Activated CD8-positive, alpha-beta memory T cell treated with anti-CD3 and anti-CD28 coated beads, Interleukin-2, amount 50 U/mL, for 48 hours (primary cell): Measurements from ENCODE around the gene NAXD.
"Not testable (repeated sequence)": the region's sequence is repeated elsewhere in the genome, so short reads cannot be mapped to it uniquely, and the experiment has no call there.

Source experiments
- DNase-seq: peaks from one replicate; pipeline ENCODE4 v3.0.0-alpha.2; 2020

NAXD gene

DNA sequence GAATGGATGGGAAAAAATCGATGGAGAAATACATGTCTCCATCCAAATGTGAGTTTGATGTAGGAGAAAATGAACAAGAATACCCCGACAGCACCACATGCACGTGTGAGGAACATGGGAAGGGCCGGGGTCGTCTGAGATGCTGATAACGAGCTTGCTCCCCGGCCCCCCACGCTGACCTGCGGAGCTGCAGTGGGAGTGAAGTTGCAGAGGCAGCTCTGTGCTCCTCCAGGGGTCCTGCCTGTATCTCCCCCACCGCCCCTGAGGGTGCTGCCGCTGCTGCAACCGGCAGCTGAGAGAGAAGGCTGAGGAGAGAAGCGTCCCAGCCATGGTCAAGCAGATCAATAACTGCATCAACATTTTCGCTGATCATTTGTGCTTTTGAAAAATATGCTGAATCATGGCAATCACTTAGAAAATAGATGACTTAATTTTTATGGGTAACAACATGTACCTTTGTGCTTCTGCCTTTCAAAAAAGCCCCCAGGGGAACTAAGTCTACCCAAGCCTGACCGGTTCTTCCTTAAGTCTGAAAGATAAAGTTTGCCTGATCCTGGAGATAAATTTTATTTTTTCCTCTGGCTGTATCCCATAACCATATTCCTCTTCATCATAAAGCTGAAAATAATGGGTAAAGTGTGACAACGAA is 18.2 kb upstream of the NAXD start:
- DNase-seq = no peak

DNA sequence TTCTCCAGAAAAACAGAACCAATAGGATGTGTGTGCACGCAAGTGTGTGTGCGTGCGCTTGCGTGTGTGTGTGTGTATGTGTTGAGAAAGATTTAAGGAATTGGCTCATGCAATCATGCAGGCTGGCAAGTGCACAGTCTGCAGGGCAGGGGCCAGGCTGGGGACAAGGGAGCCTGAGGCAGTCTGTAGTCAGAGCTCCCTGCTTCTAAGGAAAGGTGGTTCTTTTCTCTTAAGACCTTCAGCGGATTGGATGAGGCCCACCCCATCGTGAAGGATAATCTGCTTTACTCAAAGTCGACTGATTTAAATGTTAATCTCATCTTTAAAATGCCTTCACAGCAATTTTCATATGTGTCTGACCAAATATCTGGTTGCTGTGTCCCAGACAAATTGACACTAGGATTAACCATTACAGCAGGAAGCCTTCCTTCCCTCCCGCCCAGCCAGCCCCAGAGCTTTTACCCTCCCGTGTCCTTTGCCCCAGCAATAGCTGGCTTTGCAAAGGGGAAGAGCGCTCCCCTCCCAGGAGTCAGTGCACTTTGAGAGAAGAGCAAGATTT is 15.0 kb upstream of the NAXD start:
- no peak for DNase-seq

DNA sequence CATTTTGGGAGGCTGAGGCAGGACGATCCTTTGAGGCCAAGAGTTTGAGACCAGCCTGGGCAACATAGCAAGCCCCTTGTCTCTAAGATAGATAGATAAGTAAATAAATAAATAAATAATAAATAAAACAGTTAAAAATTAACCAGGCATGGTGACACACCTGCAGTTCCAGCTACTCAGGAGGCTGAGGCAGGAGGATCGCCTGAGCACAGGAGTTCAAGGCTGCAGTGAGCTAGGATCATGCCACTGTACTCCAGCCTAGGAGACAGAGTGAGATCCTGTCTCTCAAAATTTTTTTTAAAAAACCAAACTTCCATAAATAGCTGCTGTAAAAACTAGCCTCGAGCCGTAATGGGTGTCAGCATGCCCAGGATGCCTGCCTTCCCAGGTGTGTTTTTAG is 14.4 kb upstream of the NAXD start:
- DNase-seq = no peak

DNA sequence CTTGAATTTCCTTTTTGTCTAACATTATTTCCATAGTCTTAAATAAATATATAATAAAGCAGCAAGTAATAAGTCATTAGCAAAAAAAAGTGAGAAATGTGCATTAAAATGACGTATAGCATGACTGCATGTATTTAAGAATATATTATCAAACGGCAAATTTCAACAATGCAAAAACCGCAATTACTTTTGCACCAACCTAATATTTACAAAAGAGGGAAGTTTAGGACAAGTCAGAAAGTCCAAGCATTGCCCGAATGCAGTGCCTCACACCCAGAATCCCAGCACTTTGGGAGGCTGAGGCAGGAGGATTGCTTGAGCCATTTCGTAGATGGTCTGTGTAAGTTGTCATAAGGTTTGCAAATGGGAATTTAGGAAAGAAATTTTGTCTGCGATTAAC is 10.2 kb upstream of the NAXD start:
- DNase-seq = no peak

DNA sequence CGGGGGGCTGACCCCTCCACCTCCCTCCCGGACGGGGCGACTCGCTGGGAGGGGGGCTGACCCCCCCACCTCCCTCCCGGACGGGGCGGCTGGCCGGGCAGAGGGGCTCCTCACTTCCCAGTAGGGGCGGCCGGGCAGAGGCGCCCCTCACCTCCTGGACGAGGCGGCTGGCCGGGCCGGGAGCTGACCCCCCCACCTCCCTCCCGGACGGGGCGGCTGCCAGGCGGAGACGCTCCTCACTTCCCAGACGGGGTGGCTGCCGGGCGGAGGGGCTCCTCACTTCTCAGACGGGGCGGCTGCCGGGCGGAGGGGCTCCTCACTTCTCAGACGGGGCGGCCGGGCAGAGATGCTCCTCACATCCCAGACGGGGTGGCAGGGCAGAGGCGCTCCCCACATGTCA is 9.1 kb upstream of the NAXD start:
- DNase-seq = not testable (repeated sequence)

DNA sequence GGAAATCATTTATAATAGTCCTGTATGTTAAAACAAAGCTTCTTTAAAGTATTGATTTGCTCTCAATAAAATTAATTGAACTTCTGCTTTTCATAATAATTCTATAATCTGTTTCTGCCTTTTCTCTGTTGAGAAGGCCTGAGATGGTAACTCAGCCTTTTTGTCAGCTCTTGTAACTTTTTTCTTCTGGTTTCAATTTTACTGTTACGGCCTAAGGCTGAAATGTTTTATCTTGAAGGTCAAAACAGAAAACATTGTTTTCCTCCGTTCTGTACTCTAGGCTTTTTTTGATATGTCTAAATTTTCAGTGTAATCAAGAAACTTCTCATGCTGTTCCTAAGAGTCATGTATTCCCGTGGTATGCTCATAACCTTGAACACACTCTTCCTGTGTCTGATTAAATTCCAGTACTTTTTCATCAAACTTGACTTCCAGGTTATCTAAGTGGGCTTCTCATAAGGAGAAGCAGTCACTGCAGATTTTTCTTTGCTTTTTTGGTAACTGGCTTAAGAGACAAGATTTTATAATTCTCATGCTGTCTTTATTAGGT is 7.6 kb upstream of the NAXD start:
- no peak for DNase-seq

DNA sequence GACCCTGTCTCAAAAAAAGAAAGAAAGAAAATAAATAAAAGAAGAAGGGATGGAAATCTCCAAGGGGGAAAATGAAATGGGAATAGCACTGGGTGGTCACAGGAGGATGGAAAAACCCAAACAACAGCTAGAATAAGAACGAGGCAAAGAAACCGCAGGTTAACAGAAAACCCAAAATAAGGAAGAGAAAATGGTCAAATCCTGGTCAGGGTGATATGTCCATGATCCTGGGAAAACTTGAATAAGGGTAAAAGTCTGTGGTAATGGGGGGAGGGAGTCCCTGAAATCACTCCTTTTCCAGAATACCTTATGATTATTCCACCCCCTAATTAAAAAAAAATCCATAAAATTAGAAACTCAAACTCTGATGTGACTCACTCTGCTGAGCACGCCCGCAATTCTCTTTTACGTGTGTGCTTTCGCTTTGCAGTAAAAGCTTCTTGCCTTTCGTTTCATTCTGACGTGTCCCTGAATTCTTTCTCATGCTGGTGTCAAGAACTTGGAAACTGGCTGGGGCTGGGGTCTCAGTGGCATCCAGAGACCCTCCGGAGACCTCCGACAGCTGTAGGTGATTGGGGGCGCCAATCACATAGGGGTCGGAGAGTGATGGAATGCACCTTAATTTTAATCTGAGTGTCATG is 4.3 kb upstream of the NAXD start:
- DNase-seq = no peak

DNA sequence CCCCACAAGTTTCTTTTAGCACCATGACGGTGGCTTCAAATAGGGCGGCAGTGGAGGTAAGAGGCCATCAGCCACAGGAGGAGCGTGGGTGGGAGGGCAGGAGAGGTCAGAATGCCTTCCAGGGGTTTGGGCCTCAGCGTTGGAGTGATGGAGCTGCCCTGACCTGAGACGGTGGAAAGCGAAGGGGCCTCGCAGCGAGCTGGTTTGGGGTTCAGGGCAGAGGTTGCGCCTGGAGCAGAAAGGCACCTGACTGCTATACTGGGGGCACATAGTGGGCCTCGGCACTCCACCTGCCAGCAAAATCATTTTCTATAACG is 382 bp upstream of the NAXD start:
- DNase-seq = no peak

DNA sequence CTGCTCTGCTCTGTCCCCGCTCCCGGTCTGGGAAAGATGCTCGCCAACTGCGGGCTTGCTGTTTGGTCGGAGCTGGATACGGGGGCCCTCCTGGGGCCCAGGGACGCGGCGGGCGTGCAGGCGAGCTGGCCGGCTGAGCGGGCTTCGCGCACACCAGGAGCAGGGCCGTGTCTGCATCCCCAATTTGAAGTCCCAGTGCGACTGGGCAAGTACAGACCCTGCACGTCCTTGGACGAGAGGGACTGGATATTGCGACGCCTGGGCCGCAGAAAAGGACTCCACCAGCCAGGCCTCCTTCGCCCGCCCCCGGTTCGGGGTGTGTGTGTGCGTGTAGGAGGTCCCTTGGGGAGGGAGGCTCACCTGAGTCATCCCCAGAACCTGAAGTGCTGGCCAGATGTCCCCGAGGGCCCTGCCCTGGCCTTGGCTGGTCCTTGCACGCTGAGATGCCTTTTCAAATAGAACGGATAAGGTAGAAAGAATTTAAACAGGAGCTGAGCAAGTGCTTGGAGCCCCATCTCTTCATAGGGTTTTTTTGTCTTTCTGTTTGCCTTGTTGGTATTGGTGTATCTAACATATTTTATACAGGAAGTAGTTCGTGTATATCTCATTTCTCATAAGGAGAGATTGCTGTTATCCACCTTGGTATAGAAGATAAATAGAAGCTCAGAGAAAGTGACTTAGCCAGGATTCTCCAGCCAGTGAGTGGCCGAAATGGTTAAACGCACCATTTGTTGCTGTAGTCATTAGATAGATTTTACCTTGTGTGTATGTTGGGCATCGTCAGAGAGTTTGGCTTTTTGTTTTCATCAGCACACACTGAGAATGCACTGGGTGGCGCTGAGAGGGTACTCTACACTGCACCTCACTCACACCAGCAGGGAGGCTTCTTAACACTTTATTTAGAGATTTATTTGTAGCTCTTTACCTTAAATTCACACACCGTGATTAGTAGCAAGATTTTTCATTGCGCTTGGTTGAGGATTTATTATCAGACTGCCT is 1.1 kb downstream of the NAXD start:
- peak; percentile 69 for DNase-seq

DNA sequence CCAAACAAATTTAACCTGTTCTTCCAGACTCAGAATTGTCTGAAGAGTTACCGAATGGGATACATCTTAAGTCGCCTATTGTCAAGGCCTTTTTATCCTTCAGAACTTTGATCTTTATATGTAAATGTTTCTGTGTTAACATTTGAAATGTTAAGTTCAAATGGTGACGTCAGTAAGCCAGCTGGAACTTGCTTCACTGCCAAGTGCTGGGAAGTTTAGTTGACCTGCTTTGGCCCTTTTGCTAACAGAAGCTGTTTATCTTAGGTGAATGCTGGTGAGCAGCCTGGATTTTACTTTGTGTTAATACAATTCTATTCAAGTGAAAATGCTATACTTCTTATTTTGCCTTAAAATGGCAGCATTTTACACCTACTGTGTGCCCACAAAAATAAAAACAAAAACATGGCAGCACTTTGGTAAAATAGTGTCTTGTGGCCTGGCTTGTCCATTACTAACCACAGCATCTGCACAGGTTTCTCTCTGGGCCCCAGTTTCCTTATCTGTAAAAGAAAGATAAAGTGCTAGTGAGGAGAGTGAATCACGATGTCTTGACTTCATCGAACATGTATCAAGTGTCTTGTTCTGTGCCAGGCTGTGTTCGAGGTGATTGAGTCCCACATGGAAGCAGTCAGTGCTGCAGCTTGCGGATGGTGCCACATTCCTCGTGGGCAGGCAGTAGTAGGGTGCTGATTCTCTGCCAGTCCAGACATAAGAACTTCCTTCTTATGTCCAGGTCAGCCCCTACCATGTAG is 2.2 kb downstream of the NAXD start:
- no peak for DNase-seq

DNA sequence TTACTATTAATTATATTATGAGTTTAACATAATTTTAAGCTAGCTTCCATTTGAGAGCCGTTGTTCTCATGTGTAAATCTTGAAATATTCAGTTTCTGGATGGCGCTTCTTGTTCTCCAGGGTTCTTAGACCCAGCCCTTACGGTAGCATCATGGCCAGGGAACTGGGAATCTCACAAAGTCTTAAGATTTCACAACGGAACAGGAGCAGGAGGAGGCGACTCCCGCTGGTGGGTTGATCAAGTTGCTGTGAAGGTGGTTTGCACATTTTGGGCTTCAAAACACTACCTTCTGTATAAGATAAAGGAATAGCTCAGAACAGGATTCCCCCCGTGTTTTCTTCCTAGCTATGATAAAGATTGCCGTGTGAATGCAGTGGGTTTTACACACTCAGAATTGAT is 2.8 kb downstream of the NAXD start:
- DNase-seq = no peak

DNA sequence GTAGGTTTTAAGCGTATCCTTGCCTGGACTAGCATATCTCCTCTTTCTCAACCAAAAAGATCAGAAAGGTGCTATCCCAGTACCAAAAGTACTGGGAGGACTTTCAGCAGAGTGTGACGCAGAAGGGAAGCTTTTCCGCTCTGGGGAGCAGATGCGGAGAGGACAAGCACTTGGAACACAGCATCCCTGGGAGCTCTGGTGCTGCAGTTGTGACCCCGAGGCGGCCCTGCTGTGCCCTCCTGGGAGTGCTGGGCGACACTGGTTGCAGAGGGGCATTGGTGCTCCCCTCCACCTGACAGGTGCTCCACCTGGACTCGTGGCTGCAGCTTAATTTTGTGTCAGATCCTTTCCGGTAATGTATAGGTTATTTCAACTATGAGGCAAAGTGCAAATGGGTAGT is 3.4 kb downstream of the NAXD start:
- DNase-seq = no peak

DNA sequence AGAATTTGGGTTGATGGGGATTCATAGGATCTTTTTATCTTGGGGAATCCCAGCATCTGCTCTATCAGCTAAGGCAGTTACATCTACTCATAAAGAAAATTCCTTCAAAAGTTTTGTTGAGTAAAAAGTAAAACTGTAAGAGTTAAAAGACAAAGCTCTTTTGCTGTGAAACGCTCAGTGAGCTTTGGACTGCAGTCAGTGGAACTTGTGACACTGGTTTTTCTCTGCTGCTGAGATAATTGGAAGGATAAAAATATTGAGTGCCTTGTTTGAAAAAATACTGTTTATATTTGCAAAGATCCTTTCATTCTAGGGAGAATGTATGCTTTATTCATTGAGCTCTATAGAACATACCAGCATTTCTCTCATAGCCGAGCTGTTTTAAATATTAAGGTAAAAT is 5.3 kb downstream of the NAXD start:
- DNase-seq = no peak

DNA sequence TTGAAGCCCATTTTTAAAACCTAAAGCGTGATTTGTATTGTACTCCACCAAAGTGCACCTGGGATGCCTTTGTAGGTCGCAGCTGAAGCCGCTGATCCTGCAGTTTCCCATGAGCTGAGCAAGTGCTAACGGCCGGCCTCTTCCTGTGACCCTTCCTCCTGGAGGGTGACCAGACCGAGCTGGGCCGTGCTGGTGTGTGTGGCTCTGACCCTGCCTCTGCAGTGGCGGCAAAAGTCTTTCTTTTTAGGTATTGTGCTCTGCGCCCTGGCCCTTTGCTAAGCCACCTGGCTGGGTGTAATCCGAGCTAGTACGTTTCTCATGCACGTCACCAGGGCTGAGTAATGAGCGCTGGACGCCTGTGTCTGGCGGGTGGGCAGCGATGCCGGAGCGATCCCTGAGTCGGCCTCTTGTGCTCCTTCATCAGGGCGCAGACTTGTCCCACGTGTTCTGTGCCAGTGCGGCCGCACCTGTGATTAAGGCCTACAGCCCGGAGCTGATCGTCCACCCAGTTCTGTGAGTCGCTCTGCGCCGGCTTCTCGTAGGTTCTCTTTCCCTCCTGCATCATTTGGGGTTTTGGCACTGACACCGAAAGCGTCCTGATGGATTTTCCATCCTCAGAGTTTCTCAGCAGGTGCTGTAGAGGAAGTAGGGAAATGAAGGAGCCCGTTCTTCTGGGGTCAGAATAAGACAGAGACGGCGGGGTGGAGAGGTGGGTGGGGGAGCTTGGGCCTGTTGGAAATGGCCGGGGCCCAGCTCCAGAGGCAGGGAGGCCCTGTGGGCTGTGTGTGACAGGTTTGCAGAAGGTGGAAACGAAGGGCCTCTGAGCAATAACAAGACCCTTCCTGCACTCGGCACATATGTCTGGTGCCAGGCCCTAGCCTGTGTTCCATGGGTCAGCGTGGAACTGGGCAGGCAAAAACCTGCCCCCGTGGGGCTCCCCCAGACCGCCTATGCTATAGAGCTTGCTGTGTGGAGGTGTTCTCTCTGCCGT is 9.7 kb downstream of the NAXD start:
- no peak for DNase-seq

DNA sequence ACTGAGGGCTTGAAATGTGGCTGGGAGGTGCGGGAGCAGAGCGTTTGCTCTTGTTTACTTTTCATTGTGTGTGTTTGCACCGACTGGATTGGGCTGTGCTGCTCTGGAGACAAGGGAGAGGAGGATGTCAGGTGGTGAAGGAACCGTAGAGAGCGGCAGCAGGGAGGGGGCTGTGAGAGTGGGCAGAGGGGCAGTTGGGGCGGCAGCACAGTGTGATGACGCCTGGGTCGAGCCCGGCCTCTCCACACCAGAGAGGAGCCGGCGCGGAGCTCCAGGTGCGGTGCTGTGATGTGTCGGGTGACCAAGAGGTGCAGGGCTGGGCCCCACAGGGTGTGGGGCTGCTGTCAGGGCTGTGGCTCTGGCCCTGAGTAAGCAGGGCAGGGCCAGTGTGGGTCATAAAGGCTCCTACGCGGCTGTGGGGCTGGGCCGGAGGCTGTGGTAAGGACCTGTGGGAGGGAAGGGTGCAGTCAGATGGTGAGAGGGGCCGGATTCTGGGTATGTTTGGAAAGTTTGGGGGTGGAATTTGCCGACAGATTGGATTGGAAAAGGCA is 10.5 kb downstream of the NAXD start:
- DNase-seq = no peak

DNA sequence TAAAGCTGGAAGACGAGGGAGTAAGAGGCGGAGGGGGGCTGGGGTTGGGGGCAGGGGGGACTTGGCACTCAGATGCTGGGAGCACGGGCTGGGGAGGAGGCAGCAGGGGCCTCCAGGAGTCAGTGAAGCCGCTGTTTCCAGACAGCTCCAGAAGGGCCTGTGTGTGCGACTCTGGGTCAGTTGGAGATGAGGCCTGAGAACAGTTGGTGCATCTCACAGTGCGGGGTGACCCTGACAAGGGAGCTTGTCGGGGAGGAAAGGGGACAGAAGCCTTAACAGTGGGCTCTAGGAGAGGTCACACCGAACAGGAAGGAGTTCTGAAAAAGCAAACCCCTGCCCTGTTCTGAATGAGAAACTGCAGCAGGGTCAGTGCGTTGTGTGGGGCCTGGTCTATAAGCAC is 11.2 kb downstream of the NAXD start:
- DNase-seq = no peak

DNA sequence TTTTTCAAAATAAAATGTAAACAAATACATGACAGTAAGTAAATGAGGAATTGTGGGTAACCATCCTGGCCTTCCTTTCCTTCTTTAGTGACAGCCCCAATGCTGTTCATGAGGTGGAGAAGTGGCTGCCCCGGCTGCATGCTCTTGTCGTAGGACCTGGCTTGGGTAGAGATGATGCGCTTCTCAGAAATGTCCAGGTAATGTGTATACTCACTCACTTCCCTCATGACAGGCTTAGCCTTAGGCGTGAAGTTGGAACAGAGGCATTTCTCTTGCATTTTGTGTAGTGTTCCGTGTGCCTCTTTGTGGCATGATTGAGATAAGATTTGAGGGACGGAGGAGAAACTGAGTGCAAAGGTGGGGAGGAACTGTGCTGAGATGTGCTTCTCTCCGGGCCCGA is 12.0 kb downstream of the NAXD start:
- no peak for DNase-seq

DNA sequence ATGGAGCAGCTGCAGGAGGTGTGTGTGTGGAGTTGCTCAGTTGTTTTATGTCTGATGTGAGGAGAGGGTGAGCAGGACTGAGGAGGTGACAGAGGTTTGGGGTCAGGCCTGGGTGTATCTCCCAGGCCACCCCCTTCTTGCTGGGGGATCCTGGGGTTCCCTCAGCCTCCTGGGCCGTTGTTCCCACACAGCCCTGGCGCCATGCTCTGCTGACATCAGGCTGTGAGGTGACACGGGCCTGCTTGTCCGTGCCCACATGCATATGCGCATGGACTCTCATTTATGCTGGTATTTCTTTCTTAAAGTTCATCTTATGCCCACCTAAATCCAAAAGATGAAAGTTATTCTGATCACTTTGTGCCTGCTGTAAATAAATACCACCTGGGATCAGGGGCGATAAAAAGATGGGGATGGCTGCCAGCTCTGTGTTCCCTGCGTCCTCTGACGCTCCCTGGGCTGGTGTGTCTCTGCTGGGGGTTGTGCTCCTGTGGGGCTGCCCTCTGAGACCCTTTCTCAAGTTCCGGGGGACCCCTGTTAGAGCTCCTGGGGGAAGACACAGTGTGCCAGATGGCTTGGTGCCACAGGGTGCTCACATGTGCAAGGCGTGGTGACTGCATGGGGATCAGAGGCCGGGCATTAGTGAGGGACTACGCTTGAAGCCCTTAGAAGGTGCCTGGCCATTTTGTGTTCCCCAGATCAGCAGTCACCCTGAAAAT is 12.6 kb downstream of the NAXD start:
- DNase-seq = no peak

DNA sequence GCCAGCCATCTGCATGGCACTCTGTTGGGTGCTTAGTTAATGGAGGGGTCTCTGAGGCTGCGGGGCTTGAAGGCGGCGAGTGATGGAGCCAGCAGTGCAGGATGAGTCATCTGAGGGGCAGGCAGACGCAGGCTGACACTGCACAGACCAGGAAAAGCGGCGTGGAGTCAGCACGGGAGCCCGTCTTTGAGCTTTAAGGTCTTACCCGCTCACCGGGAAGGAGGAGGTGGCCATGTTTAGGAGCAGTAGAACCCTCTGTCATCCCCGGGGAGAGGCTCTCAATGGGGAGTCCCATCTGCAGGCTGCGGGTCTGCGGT is 13.1 kb downstream of the NAXD start:
- no peak for DNase-seq

DNA sequence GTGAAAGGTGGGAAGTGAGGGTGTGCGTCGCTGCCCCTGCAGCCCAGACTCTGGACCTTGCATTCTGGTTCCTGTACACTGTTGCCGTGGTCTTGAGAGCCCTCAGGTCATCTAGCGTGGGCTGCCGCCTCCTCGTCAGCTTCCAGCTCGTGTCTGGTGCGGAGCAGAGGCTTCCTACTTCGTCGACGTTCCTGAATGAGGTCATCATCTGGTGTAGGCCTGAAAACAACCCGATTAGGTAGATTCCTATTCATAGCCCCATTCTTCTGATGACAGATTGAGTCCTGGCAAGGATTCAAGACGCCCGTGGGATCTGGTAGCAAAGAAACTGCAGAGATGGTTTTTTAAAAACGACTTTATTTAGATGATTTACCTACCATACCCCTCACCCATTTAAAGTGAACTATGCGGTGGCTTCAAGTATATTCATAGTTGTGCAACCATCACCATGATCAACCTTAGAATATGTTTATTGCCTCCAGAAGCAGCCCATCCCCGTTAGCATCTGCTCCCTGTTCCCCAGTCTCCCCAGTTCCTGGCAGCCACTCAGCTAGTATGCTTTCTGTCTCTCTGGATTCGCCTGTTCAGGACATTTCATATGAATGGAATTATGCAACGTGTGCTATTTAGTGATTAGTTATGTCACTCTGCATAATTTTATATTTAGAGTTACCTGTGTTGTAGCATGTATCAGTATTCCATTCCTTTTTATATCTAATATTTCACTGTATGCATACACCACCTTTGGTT is 13.8 kb downstream of the NAXD start:
- DNase-seq = no peak
